Middle frontal gyrus (tissue), 1 donor: Measurements from ENCODE around the gene CBX4.

Source experiments
- DNase-seq: peaks from one replicate; pipeline ENCODE4 v3.0.0-alpha.2; 2015; ENCODE audit warnings: low spot score; ENCODE audit errors: extremely low spot score

The CBX4 gene

GRCh38 chr17:79813297-79814126, 25.7 kb downstream of the CBX4 start:
- DNase-seq: no peak

GRCh38 chr17:79812353-79813258, 26.6 kb downstream of the CBX4 start:
- DNase-seq: no peak

DNA sequence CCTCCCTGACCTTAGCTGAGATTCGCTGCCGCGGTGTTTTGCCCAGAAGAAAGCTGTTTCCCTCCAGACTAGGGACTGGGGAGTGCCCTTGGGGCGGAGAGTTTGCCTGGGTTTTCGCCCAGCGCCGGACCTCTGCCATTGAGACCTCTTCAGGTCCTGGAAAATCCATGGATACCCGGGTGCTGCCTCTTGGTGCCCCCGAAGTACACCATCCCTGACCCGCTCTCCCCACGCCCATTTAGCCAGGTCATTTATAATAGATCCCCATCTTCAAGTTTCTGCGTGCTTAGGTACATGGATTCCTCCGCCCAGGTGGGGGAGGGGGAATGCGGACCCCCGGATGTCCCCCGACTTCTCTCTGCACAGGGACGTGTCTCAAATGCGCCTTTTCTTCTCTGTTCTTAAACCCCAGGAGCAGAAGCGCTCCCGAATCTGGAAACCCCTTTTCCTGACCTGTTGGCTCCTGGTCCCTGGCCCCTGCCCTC, 27.3 kb downstream of the CBX4 start:
- no peak for DNase-seq

DNA sequence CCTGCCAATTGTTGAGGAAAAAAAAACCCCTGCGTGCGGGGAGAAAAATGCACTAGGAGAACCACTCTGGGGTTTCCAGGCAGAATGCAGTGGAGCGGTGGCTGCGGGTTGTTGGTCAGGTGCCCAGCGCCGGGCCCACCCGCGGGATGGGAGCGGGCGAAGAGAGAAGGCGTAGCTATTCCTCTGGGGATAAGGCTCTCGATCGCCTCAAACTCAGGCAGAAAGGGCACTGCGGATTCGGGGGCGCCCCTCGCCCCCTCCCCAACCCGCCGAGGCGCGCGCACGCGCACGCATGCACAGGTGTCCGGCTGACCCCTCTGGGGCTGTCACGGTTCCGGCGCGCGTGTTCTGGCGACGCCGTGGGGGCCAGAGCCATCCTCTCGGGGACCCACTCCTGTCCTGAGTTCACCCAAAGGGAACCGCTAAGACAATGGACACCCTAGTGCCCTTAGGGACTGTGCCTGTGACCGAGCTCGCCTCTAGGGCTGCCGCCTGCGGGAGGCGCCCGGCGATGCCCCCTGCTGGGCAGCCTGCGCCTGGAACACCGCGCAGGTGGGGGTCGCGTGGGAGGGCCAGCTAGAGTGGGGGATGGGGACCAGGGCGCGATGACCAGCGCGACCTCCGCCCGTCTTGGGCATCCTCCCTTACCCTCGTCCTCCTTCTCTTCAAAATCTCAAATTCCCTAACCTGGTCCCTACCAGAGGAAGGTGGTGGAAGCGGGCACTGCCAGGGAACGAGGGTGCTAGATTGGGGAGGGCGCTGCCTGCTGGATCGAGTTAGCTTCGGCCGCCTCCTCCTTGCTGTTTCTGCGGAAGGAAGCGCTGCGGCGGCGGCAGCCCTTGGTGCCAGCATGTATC, 28.0 kb downstream of the CBX4 start:
- no peak for DNase-seq

- no peak for DNase-seq
These were observed 28.9 kb downstream of the CBX4 start for GRCh38 chr17:79810130-79811010.

DNA sequence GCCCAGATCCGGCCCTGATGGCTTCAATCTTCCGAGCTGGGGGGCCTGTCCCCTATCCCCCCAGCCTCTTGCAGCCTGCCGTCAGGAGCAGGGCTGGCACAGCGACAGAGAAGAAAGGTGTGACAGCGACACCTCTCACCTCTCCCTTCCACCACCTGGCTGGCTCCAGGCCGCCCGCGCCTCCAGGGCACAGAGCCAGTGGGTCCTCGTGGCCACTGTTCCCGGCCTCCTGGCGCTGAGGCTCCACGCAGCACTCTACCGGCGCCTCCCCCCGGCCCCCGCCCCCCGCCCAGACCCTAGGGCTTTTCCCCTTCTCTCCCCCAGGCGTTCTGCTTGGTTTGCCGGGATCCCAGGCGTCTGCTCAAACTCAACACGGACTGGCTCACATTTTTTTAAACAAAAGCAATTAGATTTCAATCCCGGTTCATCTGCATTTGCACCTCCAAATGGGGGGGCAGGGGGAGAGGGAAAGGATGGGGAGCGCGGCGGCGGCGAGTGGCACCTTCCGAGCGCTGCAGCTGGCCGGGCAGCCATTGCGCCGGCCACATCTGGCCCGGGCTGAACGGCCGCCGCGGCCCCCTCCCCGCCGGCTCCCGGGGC, 29.6 kb downstream of the CBX4 start:
- DNase-seq: no peak

GRCh38 chr17:79808763-79809529, 30.3 kb downstream of the CBX4 start:
- DNase-seq: no peak

DNA sequence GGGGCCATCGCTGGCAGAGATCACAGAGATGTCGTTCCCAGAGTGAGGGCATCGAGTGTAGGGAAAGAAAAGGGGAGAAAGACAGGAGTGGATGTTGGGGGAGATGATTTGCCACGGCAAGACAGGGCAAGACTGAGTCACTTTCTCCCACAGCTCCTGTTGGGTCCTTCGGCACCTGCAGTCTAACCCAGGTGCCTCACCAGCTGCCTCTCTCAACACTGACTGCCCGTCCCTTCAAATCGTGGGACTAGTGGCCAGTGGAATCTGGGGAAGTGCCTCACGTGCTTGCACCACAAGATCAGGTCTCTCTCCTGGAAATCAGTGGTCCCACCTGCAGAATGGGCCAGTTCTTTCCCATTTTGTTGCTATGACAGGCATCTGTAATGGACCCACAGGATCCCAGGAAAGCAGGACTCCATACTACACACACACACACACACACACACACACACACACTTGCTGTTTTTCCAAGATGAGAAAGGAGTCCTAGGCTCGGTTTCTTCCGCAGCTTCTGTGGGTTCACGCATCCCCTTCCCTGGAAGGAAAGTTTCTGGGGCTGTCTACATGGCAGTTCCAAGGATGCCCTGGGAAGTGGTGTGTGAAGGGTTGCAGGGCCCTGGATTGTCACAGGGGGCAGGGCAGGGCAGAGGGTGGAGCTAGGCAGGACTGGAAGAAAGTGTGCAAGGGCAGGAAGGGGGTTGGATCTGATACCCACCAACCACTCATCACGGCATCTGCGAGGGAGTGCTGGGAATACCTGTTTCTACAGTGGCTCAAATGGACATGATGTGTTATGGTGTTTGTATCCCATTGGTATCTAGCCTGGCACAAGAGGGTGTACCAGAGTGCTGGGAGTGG, 32.1 kb downstream of the CBX4 start:
- DNase-seq: no peak

- no peak for DNase-seq
These were observed 32.8 kb downstream of the CBX4 start for GRCh38 chr17:79806446-79806760.

DNA sequence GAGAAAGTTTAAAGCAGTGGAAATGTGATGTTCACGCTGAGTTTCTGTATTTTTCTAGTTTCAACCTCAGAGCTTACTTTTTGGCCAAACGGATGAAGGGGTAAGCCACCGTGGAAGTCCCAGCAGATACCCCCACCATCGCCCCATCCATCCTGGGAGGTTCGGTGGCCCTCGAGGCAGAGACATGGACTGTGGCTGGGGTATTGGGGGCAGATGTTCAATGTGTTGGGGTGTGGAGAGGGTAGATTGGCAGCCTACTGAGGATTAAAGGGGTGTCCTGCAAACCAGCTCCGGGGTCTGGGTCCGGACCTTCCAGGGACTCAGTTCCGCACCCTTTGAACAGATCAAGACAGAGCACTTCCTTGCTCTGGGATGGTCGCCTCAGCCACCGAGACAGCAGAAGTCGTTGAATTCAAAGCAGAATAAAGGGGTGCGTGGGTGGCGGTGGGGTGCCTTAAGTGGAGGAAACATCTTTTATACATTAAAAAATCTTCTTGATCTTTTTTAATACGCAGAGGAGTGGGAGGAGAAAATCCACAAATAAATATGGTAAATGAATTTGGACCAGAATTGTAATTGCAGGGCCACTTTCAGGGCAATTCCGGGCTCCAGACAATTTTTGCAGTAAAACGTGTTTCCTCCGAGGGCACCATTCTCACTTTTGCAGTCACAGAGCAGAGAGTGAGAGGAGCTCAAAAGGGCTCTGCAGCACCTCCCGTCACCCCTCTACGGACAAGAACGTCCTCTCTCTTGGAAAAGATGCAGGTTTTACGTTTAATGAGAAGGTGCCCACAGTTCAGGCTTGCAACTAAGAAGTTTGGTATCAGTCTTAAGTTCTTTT, 34.2 kb downstream of the CBX4 start:
- no peak for DNase-seq

GRCh38 chr17:79803997-79804855, 35.0 kb downstream of the CBX4 start:
- no peak for DNase-seq

DNA sequence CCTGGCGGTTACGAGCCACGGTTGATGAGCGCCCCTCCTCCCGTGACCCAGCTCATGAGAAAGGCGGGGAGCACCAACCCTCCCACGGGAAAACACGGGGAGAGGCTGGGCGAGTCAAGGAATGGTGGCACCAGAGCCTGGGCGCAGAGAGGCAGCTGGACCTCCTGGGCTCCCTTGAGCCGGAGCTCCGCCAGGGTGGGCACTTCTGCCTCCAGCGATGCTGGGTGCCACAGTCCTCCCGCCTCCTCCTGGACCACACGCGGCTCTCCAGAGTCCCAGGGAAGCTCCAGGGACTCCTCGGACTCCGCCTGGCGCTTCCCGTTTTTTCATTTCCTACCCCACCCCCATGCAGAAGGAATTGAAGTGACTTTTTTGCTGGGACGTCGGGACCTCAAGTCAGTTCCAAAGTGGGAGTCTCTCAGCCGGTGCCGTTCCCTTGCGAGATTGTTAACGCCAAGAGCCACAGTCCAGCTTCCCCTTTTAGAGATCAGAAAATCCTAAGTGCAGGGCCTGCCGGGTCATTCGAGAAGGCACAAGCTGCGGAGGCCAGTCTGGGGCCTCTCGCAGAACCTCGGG, 35.7 kb downstream of the CBX4 start:
- DNase-seq: no peak

GRCh38 chr17:79802736-79803420, 36.4 kb downstream of the CBX4 start:
- no peak for DNase-seq

DNA sequence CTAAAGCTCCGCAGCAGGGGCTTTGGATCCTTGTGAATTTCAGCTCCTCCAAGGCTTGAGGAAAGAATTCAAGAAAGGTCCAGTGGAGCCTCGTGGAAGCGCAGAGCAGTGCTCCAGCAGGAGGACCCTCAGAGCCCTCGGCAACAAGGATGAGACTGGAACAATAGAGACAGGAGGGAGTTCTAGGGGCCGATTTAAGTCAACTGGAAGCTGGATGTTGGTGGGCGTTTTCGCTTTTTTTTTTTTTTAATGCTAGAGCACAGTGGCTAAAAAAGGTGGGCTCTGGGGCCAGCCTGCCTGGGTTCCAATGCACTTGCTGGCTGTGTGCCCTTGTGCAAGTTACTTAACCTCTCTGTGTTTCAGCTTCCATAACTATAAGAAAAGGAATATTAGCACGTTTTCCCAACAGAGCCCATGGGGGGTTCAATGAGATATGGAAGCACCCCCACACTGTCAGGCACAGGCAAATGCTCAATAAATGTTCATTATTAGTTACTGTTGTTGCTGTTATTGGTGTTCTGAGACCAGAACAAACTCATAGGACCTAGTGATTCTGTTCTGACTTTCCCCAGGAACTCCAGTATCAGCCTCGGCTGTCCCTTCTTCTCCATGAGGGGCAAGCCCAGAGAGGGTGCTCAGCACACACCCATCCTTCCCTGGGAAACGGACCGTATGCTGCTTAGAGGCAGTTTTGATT, 37.1 kb downstream of the CBX4 start:
- no peak for DNase-seq
